A549 treated with AZD9567 at 1 μM for 4 hours (cell line): ENCODE results near the gene PAQR9. TPM values are rescaled to one million over a fixed set of nuclear protein-coding genes. Genes with fewer than 3 reads are reported as not detected.

ENCODE experiments used
- total RNA-seq: library from RNA; stranded (reverse); fragments of 200-300 nt; extraction: Qiagen RNA extraction; gene quantifications from 5 replicates; pipeline ENCODE4 v1.2.3, GENCODE V29; 2022; ENCODE audit not compliant: insufficient read depth

The PAQR9 gene
- total RNA-seq, result 1.8 to 2.4 TPM (median 2.2 TPM) in 5 replicates

GRCh38 chr3:142963516-142964448 is at the start of gene PAQR9:
PAQR9 (minus strand) TSS chr3:142963674; CDS start chr3:142963336, 338 bp downstream.

GRCh38 chr3:143001369-143002082 is 38.1 kb upstream of the PAQR9 start, which contains the start of gene U2SURP:
U2SURP (plus strand) TSS chr3:143001570; CDS start chr3:143001629, 59 bp downstream.

Other genes starting within 250 kb of the PAQR9 start
- gene TRPC1, start 239.6 kb downstream of the PAQR9 start, total RNA-seq, result 3.1 to 8.5 TPM (median 7.1 TPM) in 5 replicates
- gene PCOLCE2, start 74.6 kb downstream of the PAQR9 start, total RNA-seq, result 23.4 to 52.5 TPM (median 27.2 TPM) in 5 replicates
- 73.9 to 128 TPM (median 93.0 TPM) in 5 replicates for gene U2SURP, start 37.9 kb upstream of the PAQR9 start, total RNA-seq
- 0.56 to 1.2 TPM (median 0.93 TPM) in 5 replicates for gene CHST2, start 156.1 kb upstream of the PAQR9 start, total RNA-seq